IPS-18a (cell line): ENCODE results near the gene BCAM.

Source experiments
- H3K27ac ChIP-seq: one replicate; pipeline ENCODE4 v1.5.1; 2013; ENCODE audit warnings: low read length
- H3K27me3 ChIP-seq: one replicate; pipeline ENCODE4 v1.6.1; 2013; ENCODE audit warnings: mild to moderate bottlenecking, low read length; ENCODE audit not compliant: control insufficient read depth, insufficient read depth
- H3K36me3 ChIP-seq: one replicate; pipeline ENCODE4 v1.6.1; 2013; ENCODE audit warnings: low read depth, low read length; ENCODE audit not compliant: control insufficient read depth
- H3K4me1 ChIP-seq: one replicate; pipeline ENCODE4 v1.6.1; 2013; ENCODE audit warnings: low read depth, low read length; ENCODE audit not compliant: control insufficient read depth
- H3K4me3 ChIP-seq: one replicate; pipeline ENCODE4 v1.5.1; 2013; ENCODE audit warnings: low read length
- H3K9ac ChIP-seq: one replicate; pipeline ENCODE4 v1.6.1; 2013; ENCODE audit warnings: mild to moderate bottlenecking, low read length, moderate library complexity
- H3K9me3 ChIP-seq: one replicate; pipeline ENCODE4 v1.6.1; 2013; ENCODE audit warnings: low read depth, low read length; ENCODE audit not compliant: control insufficient read depth

Gene BCAM

GRCh38 chr19:44812142-44812718 lies 3.3 kb downstream of the BCAM start:
- Histone ChIP-seq H3K9me3 (no peaks in the 10 kb centered on the region), H3K9ac (no peak overlapping the region), H3K27ac (no peak overlapping the region), H3K27me3 (peaks cover 14% of the 10 kb centered on the region), H3K4me3 (no peak overlapping the region), H3K36me3 (peaks cover 12% of the 10 kb centered on the region), H3K4me1 (peaks cover 22% of the 10 kb centered on the region)

GRCh38 chr19:44813070-44813840 lies 4.4 kb downstream of the BCAM start:
- H3K9me3 ChIP-seq = no peaks in the 10 kb centered on the region
- no peak overlapping the region for H3K27ac ChIP-seq
- H3K9ac ChIP-seq = no peak overlapping the region
- peaks cover 14% of the 10 kb centered on the region for H3K27me3 ChIP-seq
- H3K4me3 ChIP-seq = no peak overlapping the region
- H3K36me3 ChIP-seq = peaks cover 12% of the 10 kb centered on the region
- peaks cover 16% of the 10 kb centered on the region for H3K4me1 ChIP-seq

GRCh38 chr19:44813841-44814470 lies 5.1 kb downstream of the BCAM start:
- Histone ChIP-seq H3K36me3 (peaks cover 12% of the 10 kb centered on the region), H3K4me1 (peaks cover 13% of the 10 kb centered on the region), H3K27ac (no peak overlapping the region), H3K27me3 (peaks cover 14% of the 10 kb centered on the region), H3K9me3 (no peaks in the 10 kb centered on the region), H3K9ac (no peak overlapping the region), H3K4me3 (no peak overlapping the region)

- Histone ChIP-seq H3K27me3 (peaks cover 11% of the 10 kb centered on the region), H3K9ac (no peak overlapping the region), H3K4me3 (no peak overlapping the region), H3K4me1 (peaks cover 9% of the 10 kb centered on the region), H3K9me3 (no peaks in the 10 kb centered on the region), H3K36me3 (peaks cover 15% of the 10 kb centered on the region), H3K27ac (no peak overlapping the region)
Observed at GRCh38 chr19:44814517-44814916, 5.6 kb downstream of the BCAM start.

GRCh38 chr19:44816301-44816700 lies 7.4 kb downstream of the BCAM start:
- H3K4me1 ChIP-seq = no peaks in the 10 kb centered on the region
- H3K4me3 ChIP-seq = no peak overlapping the region
- H3K9me3 ChIP-seq = no peaks in the 10 kb centered on the region
- H3K36me3 ChIP-seq = peaks cover 21% of the 10 kb centered on the region
- H3K27ac ChIP-seq = no peak overlapping the region
- H3K9ac ChIP-seq = no peak overlapping the region
- H3K27me3 ChIP-seq = peaks cover 7% of the 10 kb centered on the region

GRCh38 chr19:44817725-44818465 lies 9.0 kb downstream of the BCAM start:
- Histone ChIP-seq H3K9me3 (no peaks in the 10 kb centered on the region), H3K4me3 (no peak overlapping the region), H3K27me3 (no peaks in the 10 kb centered on the region), H3K9ac (no peak overlapping the region), H3K36me3 (peaks cover 21% of the 10 kb centered on the region), H3K27ac (no peak overlapping the region), H3K4me1 (no peaks in the 10 kb centered on the region)

- no peaks in the 10 kb centered on the region for H3K4me1 ChIP-seq
- no peak overlapping the region for H3K9ac ChIP-seq
- H3K27ac ChIP-seq = no peak overlapping the region
- peaks cover 6% of the 10 kb centered on the region for H3K27me3 ChIP-seq
- no peak overlapping the region for H3K4me3 ChIP-seq
- H3K9me3 ChIP-seq = no peaks in the 10 kb centered on the region
- peaks cover 19% of the 10 kb centered on the region for H3K36me3 ChIP-seq
Observed at GRCh38 chr19:44818466-44819031, 9.6 kb downstream of the BCAM start.

GRCh38 chr19:44819246-44819832 lies 10.4 kb downstream of the BCAM start:
- peaks cover 8% of the 10 kb centered on the region for H3K27me3 ChIP-seq
- H3K36me3 ChIP-seq = peaks cover 14% of the 10 kb centered on the region
- H3K9me3 ChIP-seq = no peaks in the 10 kb centered on the region
- no peak overlapping the region for H3K27ac ChIP-seq
- no peaks in the 10 kb centered on the region for H3K4me1 ChIP-seq
- H3K4me3 ChIP-seq = no peak overlapping the region
- no peak overlapping the region for H3K9ac ChIP-seq

- H3K27me3 ChIP-seq = peaks cover 22% of the 10 kb centered on the region
- H3K36me3 ChIP-seq = peaks cover 9% of the 10 kb centered on the region
- H3K4me1 ChIP-seq = no peaks in the 10 kb centered on the region
- H3K9ac ChIP-seq = no peak overlapping the region
- H3K27ac ChIP-seq = no peak overlapping the region
- no peaks in the 10 kb centered on the region for H3K9me3 ChIP-seq
- H3K4me3 ChIP-seq = no peak overlapping the region
Observed at GRCh38 chr19:44820648-44821609, 12.0 kb downstream of the BCAM start.

GRCh38 chr19:44822177-44822576 lies 13.3 kb downstream of the BCAM start:
- Histone ChIP-seq H3K4me1 (no peaks in the 10 kb centered on the region), H3K9ac (no peak overlapping the region), H3K9me3 (no peaks in the 10 kb centered on the region), H3K27ac (no peak overlapping the region), H3K27me3 (peaks cover 34% of the 10 kb centered on the region), H3K4me3 (no peak overlapping the region), H3K36me3 (peaks cover 9% of the 10 kb centered on the region)
